ENCODE data around the gene KIF26A.

KIF26A gene

DNA sequence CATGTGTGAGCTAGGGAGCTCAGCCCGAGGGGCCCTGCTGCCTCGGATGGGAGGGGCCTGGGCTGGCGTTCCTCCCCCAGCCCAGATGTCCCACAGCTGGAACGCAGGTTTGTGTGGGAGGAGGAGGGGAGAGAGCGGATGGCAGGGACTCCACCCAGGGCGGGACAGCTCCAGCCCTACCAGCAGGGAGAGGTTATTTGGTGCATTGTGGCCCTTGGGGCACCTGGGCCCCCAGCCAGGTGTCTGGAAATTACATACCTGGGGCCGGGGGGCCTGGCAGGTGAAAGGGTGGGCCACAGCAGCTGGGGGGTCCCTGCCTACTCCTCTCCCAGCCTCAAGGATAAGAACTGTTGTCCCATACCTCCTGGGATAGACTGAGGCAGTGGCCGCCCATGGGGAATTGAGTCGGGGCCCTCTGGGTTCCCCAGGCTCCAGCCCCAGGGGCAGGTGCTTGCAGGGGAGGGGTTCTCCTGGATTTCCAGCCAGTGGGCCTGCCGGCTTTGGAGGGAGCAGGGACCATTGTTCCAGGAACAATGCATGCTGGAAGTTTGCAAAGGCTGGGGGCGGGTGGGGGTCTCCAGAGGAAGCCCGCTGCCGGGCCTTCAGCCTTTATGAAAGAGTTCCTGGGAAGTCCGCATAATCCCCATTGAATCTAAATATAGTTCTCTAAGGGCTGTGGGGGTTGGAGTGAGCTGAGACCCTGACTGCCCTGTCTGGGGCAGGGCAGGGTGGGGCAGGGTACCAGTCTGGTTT lies 1.2 kb downstream of the KIF26A start:
- TF ChIP-seq, protein P1, sequence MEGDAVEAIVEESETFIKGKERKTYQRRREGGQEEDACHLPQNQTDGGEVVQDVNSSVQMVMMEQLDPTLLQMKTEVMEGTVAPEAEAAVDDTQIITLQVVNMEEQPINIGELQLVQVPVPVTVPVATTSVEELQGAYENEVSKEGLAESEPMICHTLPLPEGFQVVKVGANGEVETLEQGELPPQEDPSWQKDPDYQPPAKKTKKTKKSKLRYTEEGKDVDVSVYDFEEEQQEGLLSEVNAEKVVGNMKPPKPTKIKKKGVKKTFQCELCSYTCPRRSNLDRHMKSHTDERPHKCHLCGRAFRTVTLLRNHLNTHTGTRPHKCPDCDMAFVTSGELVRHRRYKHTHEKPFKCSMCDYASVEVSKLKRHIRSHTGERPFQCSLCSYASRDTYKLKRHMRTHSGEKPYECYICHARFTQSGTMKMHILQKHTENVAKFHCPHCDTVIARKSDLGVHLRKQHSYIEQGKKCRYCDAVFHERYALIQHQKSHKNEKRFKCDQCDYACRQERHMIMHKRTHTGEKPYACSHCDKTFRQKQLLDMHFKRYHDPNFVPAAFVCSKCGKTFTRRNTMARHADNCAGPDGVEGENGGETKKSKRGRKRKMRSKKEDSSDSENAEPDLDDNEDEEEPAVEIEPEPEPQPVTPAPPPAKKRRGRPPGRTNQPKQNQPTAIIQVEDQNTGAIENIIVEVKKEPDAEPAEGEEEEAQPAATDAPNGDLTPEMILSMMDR (IDR thresholded peaks at IDR 0.05; ENCODE audit: low read depth, low read length, missing control alignments): no peak
- DNase-seq (ENCODE audit: low read depth): no peak
- no peak overlapping the region for H3K4me3 ChIP-seq (ENCODE audit: low read depth, low read length)

DNA sequence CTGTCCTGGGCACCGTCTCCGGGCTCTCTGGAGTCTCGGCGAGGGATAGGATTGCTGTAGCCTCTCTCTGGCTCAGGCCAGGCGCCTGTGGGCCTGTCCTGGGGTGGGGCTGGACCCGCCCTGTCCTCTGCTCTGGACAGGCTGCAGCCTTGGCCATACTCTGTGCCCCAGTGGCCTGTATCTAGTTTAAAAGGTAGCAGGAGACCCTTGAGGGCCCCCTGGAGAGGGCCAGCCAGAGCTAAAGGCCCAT lies 1.8 kb downstream of the KIF26A start:
- no peak for DNase-seq (ENCODE audit: low read depth)
- H3K4me3 ChIP-seq (ENCODE audit: low read depth, low read length): no peak overlapping the region
- TF ChIP-seq, protein P1 (IDR thresholded peaks at IDR 0.05; ENCODE audit: low read depth, low read length, missing control alignments): no peak

DNA sequence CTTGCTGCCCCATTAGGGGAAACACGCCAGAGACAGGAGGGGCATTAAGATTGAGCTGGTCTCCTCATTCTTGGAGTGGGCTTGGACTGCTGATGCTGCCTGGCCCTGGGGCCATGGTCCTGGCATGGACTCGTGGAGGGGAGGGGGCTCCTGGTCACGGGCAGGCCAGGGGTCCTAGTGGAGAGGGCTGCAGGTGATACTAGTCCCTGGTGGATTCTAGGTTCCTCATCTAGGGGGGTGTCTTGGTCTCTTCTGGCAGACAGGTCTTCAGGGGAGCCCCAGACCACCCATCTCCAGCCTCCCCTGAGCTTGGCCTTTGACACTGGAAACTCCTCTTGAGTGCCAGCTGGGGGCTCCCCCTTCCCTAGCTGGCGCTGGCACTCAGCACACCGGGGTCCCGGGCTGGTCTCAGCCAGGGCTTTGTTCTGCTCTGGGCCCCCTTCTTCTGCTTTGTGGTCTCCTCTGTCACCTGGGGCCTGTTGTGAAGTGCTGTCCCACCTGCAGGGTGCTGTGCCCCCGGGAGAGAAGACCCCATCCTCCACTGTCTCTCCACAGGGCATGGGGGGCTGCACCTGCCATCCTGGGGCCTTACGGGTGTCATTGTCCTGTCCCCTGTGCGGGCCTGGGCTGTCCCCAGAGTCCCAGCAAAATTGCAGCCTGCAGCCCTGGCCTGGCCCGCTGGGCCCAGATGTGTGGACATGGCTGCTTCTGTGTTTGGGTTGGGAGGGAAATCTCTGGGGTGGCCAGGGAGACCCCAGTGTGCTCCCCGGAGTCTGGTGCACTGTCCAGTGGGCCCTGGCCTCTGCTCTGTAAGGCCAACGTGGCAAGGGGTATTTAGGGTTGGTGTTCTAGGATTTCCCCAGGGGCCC lies 2.3 kb downstream of the KIF26A start:
- no peak overlapping the region for H3K4me3 ChIP-seq (ENCODE audit: low read depth, low read length)
- TF ChIP-seq, protein P1 (IDR thresholded peaks at IDR 0.05; ENCODE audit: low read depth, low read length, missing control alignments): no peak
- no peak for DNase-seq (ENCODE audit: low read depth)

DNA sequence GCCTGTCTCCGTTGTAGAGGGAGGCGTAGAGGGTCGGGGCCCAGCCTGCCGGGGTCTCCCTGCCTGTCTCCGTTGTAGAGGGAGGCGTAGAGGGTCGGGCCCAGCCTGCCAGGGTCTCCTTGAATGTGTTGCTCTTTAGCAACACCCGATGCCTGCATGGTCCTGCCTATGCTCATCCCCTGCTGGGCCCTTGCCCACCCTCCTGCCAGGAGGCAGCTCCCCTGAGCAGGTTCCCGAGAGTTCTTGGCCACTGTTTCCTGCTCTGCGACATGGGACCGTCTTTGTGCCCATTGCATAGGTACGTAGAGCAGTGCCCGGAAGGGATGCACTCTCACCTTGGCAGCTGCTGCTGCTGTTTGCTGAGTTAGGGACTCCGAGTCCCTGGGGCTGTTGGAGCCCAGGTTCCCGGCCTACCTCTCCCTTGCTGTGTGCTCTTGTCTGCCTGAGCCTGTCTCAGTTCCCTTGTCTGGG lies 3.3 kb downstream of the KIF26A start:
- no peak overlapping the region for H3K4me3 ChIP-seq (ENCODE audit: low read depth, low read length)
- no peak for DNase-seq (ENCODE audit: low read depth)
- TF ChIP-seq, protein P1 (IDR thresholded peaks at IDR 0.05; ENCODE audit: low read depth, low read length, missing control alignments): no peak

DNA sequence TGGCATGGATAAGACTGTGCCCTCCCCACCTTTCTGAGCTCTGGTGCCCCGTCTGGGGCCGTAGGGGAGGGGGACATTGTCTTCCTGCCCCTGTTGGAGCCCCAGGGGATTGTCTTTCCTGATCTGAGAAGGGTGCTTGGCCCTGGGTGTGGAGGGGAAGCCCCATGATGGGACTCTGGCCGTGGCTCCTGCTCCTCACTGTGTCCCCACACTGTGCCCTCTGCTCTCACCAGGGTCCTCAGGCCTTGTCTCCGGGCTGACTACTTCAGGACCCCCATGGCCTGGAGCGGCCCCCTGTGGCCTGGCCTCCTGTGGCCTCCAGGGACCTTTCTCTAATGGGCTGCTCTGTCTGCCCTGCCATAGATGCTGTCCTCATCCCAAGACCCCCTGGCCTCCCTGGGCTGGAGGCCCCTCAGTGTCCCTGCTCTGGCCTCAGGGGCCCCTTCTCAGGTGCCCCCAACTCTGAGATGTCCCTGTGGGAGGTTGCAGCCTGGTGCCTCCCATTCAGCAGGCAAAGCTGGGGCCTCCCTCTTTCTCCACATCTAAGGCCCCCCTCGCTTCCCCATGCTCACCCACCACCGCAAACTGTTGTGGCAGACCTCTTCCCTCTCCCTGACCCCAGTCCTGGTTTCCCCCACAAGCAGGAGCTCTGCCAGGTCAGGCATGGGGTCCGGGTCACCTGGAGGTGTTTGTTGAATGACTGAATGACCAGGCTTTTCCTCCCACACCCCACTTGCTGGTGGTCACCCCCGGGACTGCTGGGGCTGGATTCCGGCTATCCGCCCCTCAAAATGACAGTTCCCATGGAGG lies 4.0 kb downstream of the KIF26A start:
- TF ChIP-seq, protein P1 (IDR thresholded peaks at IDR 0.05; ENCODE audit: low read depth, low read length, missing control alignments): no peak
- no peak overlapping the region for H3K4me3 ChIP-seq (ENCODE audit: low read depth, low read length)
- no peak for DNase-seq (ENCODE audit: low read depth)

DNA sequence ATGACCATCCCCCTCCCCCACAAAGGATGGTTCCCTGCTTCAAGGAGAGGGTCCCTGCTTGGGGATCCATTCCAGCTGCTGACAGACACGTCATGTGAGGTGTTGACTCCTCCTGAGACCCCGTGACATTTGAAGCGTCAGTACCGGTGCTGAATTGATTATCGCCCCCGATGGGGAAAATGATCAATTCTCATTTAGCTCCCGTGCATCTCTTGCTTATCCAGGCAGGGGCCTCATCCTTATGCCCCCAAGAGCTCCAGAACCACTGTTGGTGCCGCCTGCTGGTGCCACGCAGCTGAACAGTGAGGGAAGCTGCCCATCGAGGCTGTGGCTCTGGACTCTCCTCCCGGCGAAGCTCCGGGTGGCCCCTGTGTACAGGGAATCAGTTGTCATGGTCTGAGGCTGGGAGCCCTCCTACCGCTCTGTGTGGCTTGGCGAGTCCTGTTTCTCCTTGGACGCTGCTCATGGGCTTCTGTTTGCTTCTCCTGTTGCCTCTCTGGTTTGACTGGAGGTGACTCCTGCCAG lies 4.6 kb downstream of the KIF26A start:
- DNase-seq (ENCODE audit: low read depth): no peak

More for the DNA sequence above, 4.6 kb downstream of the KIF26A start:
- TF ChIP-seq, protein P1 (IDR thresholded peaks at IDR 0.05; ENCODE audit: low read depth, low read length, missing control alignments): no peak
- H3K4me3 ChIP-seq (ENCODE audit: low read depth, low read length): no peak overlapping the region
